Loucy (cell line): ENCODE data around the gene COL25A1.

ENCODE experiments used
- H2AFZ ChIP-seq: fragments of 200-600 bp; sonication (generic); 2 replicates; pipeline ENCODE4 v1.6.0; 2016; ENCODE audit warnings: antibody characterized with exemption, mild to moderate bottlenecking, low read length, moderate library complexity
- H3F3A ChIP-seq: fragments of 200-600 bp; 2 replicates; pipeline ENCODE4 v1.6.0; 2016; ENCODE audit warnings: antibody characterized with exemption, low read depth, mild to moderate bottlenecking
- H3K27me3 ChIP-seq: fragments of 200-600 bp; sonication (generic); 2 replicates; pipeline ENCODE4 v1.6.1; 2014; ENCODE audit warnings: low read length, mild to moderate bottlenecking; ENCODE audit not compliant: insufficient read depth, poor library complexity, severe bottlenecking
- H3K36me3 ChIP-seq: fragments of 200-600 bp; sonication (generic); 2 replicates; pipeline ENCODE4 v1.6.1; 2016; ENCODE audit warnings: low read length; ENCODE audit not compliant: insufficient read depth
- H3K4me1 ChIP-seq: fragments of 200-600 bp; sonication (generic); 2 replicates; pipeline ENCODE4 v1.5.1; 2014; ENCODE audit warnings: low read length, mild to moderate bottlenecking; ENCODE audit not compliant: insufficient read depth, poor library complexity, severe bottlenecking
- H3K4me2 ChIP-seq: fragments of 200-600 bp; sonication (generic); 2 replicates; pipeline ENCODE4 v1.6.0; 2014; ENCODE audit warnings: antibody characterized with exemption, low read length, low read depth, mild to moderate bottlenecking; ENCODE audit not compliant: poor library complexity, severe bottlenecking
- H3K4me3 ChIP-seq: fragments of 200-600 bp; sonication (generic); 2 replicates; pipeline ENCODE4 v1.5.1; 2014; ENCODE audit warnings: low read length, mild to moderate bottlenecking, mixed read lengths; ENCODE audit not compliant: poor library complexity, severe bottlenecking
- H3K79me2 ChIP-seq: fragments of 200-600 bp; sonication (generic); 2 replicates; pipeline ENCODE4 v1.6.1; 2014; ENCODE audit warnings: low read length; ENCODE audit not compliant: insufficient read depth
- H3K9ac ChIP-seq: fragments of 200-600 bp; sonication (generic); 2 replicates; pipeline ENCODE4 v1.6.0; 2014; ENCODE audit warnings: mild to moderate bottlenecking, low read depth, low read length, moderate library complexity; ENCODE audit not compliant: poor library complexity, severe bottlenecking
- H3K9me2 ChIP-seq: fragments of 200-600 bp; sonication (generic); replicated peaks from 2 replicates; pipeline ENCODE4 v1.6.1; 2016; ENCODE audit warnings: low read depth, low read length, mixed read lengths
- H3K9me3 ChIP-seq: fragments of 200-600 bp; sonication (generic); 2 replicates; pipeline ENCODE4 v1.6.1; 2014; ENCODE audit warnings: mild to moderate bottlenecking, antibody characterized with exemption, low read length, low read depth; ENCODE audit not compliant: insufficient read depth
- H4K20me1 ChIP-seq: fragments of 200-600 bp; sonication (generic); 2 replicates; pipeline ENCODE4 v1.6.0; 2014; ENCODE audit warnings: antibody characterized with exemption, low read length, mild to moderate bottlenecking; ENCODE audit not compliant: insufficient read depth, poor library complexity, severe bottlenecking
- EZH2phosphoT487 ChIP-seq: fragments of 200-600 bp; IDR thresholded peaks from 2 replicates; pipeline ENCODE4 v1.6.1; 2018; ENCODE audit warnings: antibody characterized with exemption, mild to moderate bottlenecking, moderate library complexity, borderline replicate concordance
- TF ChIP-seq, protein P1 (sequence below): fragments of 200-600 bp; sonication (generic); conservative IDR thresholded peaks from 2 replicates; pipeline ENCODE4 v1.5.1; 2014; ENCODE audit warnings: mild to moderate bottlenecking, antibody characterized with exemption, low read length

The COL25A1 gene

GRCh38 chr4:109215506-109215905, 87.0 kb downstream of the COL25A1 start:
- Histone ChIP-seq H4K20me1 (no peaks in the 10 kb centered on the region), H3K4me1 (no peaks in the 10 kb centered on the region), H3K9me2 (no peaks in the 10 kb centered on the region), H3K9ac (no peak overlapping the region), H3K79me2 (no peaks in the 10 kb centered on the region), H3K4me2 (no peak overlapping the region), H3K36me3 (no peaks in the 10 kb centered on the region), H2AFZ (no peak overlapping the region), H3K9me3 (no peaks in the 10 kb centered on the region), H3K4me3 (no peak overlapping the region), H3F3A (no peaks in the 10 kb centered on the region), H3K27me3 (no peaks in the 10 kb centered on the region)
- no peak for TF ChIP-seq EZH2phosphoT487
- TF ChIP-seq, protein P1, sequence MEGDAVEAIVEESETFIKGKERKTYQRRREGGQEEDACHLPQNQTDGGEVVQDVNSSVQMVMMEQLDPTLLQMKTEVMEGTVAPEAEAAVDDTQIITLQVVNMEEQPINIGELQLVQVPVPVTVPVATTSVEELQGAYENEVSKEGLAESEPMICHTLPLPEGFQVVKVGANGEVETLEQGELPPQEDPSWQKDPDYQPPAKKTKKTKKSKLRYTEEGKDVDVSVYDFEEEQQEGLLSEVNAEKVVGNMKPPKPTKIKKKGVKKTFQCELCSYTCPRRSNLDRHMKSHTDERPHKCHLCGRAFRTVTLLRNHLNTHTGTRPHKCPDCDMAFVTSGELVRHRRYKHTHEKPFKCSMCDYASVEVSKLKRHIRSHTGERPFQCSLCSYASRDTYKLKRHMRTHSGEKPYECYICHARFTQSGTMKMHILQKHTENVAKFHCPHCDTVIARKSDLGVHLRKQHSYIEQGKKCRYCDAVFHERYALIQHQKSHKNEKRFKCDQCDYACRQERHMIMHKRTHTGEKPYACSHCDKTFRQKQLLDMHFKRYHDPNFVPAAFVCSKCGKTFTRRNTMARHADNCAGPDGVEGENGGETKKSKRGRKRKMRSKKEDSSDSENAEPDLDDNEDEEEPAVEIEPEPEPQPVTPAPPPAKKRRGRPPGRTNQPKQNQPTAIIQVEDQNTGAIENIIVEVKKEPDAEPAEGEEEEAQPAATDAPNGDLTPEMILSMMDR, result no peak

- Histone ChIP-seq H3K36me3 (no peaks in the 10 kb centered on the region), H3F3A (no peaks in the 10 kb centered on the region), H3K27me3 (no peaks in the 10 kb centered on the region), H3K9ac (no peak overlapping the region), H2AFZ (no peak overlapping the region), H3K4me3 (no peak overlapping the region), H3K79me2 (no peaks in the 10 kb centered on the region), H3K9me3 (no peaks in the 10 kb centered on the region), H3K4me1 (no peaks in the 10 kb centered on the region), H4K20me1 (no peaks in the 10 kb centered on the region), H3K9me2 (no peaks in the 10 kb centered on the region), H3K4me2 (no peak overlapping the region)
- no peak for TF ChIP-seq EZH2phosphoT487
- TF ChIP-seq, protein P1, result no peak
These were observed 87.7 kb downstream of the COL25A1 start for GRCh38 chr4:109214622-109215301.

- H3K4me3 ChIP-seq, result no peak overlapping the region
- H3K9me3 ChIP-seq, result no peaks in the 10 kb centered on the region
- no peak overlapping the region for H3K4me2 ChIP-seq
- no peaks in the 10 kb centered on the region for H3K27me3 ChIP-seq
- H3K9me2 ChIP-seq, result no peaks in the 10 kb centered on the region
- no peaks in the 10 kb centered on the region for H3K36me3 ChIP-seq
- no peak overlapping the region for H3K9ac ChIP-seq
- no peak for TF ChIP-seq EZH2phosphoT487
- TF ChIP-seq, protein P1, result no peak
- no peak overlapping the region for H2AFZ ChIP-seq
- H3F3A ChIP-seq, result no peaks in the 10 kb centered on the region
- H3K4me1 ChIP-seq, result no peaks in the 10 kb centered on the region
- no peaks in the 10 kb centered on the region for H4K20me1 ChIP-seq
- H3K79me2 ChIP-seq, result no peaks in the 10 kb centered on the region
These were observed 89.4 kb downstream of the COL25A1 start for GRCh38 chr4:109213056-109213455.
